GM18867 (cell line): ENCODE results near the gene SERPINA3.
"Not testable (repeated sequence)": the region's sequence is repeated elsewhere in the genome, so short reads cannot be mapped to it uniquely, and the experiment has no call there.

ENCODE experiments used
- ATAC-seq: cut with Tn5 transposase; IDR thresholded peaks from one replicate; pipeline ENCODE4 v1.9.1; 2021; ENCODE audit warnings: mild to moderate bottlenecking, moderate library complexity; ENCODE audit not compliant: unreplicated experiment

Gene SERPINA3

GRCh38 chr14:94631050-94631449, 18.9 kb downstream of the SERPINA3 start:
- no peak for ATAC-seq

GRCh38 chr14:94631536-94632304, 19.5 kb downstream of the SERPINA3 start:
- no peak for ATAC-seq

- no peak for ATAC-seq
Observed at GRCh38 chr14:94632305-94632590, 20.1 kb downstream of the SERPINA3 start.

GRCh38 chr14:94633121-94633520, 20.9 kb downstream of the SERPINA3 start:
- no peak for ATAC-seq

- no peak for ATAC-seq
Observed at GRCh38 chr14:94635154-94635553, 23.0 kb downstream of the SERPINA3 start.

GRCh38 chr14:94636744-94637412, 24.7 kb downstream of the SERPINA3 start:
- no peak for ATAC-seq

GRCh38 chr14:94637814-94638213, 25.6 kb downstream of the SERPINA3 start:
- not testable (repeated sequence) for ATAC-seq

- no peak for ATAC-seq
Observed at GRCh38 chr14:94638339-94638738, 26.1 kb downstream of the SERPINA3 start.

- ATAC-seq: no peak
Observed at GRCh38 chr14:94638961-94639817, 27.0 kb downstream of the SERPINA3 start.

- no peak for ATAC-seq
Observed at GRCh38 chr14:94640721-94641631, 28.8 kb downstream of the SERPINA3 start.

GRCh38 chr14:94641632-94641955, 29.4 kb downstream of the SERPINA3 start:
- no peak for ATAC-seq

- no peak for ATAC-seq
Observed at GRCh38 chr14:94643316-94644101, 31.3 kb downstream of the SERPINA3 start.

GRCh38 chr14:94644102-94644535, 31.9 kb downstream of the SERPINA3 start:
- no peak for ATAC-seq

- ATAC-seq: no peak
Observed at GRCh38 chr14:94646066-94646465, 33.9 kb downstream of the SERPINA3 start.

GRCh38 chr14:94646481-94646880, 34.3 kb downstream of the SERPINA3 start:
- ATAC-seq: no peak

GRCh38 chr14:94648801-94649200, 36.6 kb downstream of the SERPINA3 start:
- no peak for ATAC-seq

- no peak for ATAC-seq
Observed at GRCh38 chr14:94649543-94650443, 37.6 kb downstream of the SERPINA3 start.

- ATAC-seq: no peak
Observed at GRCh38 chr14:94650444-94650775, 38.2 kb downstream of the SERPINA3 start.
